HUDEP-2 (cell line): ENCODE results near the gene BTG2.
A peak's percentile ranks its signal among the peaks of the same experiment; 100 is the strongest.
"Not testable (repeated sequence)": the region's sequence is repeated elsewhere in the genome, so short reads cannot be mapped to it uniquely, and the experiment has no call there.

Experiments
- DNase-seq, 76 experiments: peaks; one replicate each; lab custom pipeline; 2025; ENCODE audit not compliant: unreplicated experiment in 76 of 76; lab: John Stamatoyannopoulos, UW

Gene BTG2

GRCh38 chr1:203304919-203305808 lies at the start of gene BTG2:
TSS of gene BTG2 (plus strand) at chr1:203305519. CDS start at chr1:203305607, 88 bp downstream.
- DNase-seq: peak in 73 of 76 experiments; percentile 11 to 93 (median 79)

GRCh38 chr1:203256636-203257035 lies 48.7 kb upstream of the BTG2 start:
- DNase-seq: not testable (repeated sequence)

GRCh38 chr1:203263496-203263895 lies 41.8 kb upstream of the BTG2 start:
- no peak for DNase-seq

GRCh38 chr1:203264052-203264501 lies 41.2 kb upstream of the BTG2 start:
- DNase-seq: no peak

- DNase-seq: no peak
These were observed 39.8 kb upstream of the BTG2 start for GRCh38 chr1:203265541-203265940.

GRCh38 chr1:203266140-203266539 lies 39.2 kb upstream of the BTG2 start:
- not testable (repeated sequence) for DNase-seq

- peak in 71 of 76 experiments; percentile 15 to 84 (median 65) for DNase-seq
These were observed 37.9 kb upstream of the BTG2 start for GRCh38 chr1:203267347-203267846.

GRCh38 chr1:203267912-203268311 lies 37.4 kb upstream of the BTG2 start:
- DNase-seq: no peak

- DNase-seq: peak in 48 of 76 experiments; percentile 7 to 73 (median 47)
These were observed 36.2 kb upstream of the BTG2 start for GRCh38 chr1:203268901-203269653.

GRCh38 chr1:203269654-203270020 lies 35.7 kb upstream of the BTG2 start:
- DNase-seq: no peak

- no peak for DNase-seq
These were observed 34.9 kb upstream of the BTG2 start for GRCh38 chr1:203270448-203270847.

GRCh38 chr1:203271018-203271743 lies 34.1 kb upstream of the BTG2 start:
- peak in 62 of 76 experiments; percentile 18 to 77 (median 51) for DNase-seq

GRCh38 chr1:203271962-203272632 lies 33.2 kb upstream of the BTG2 start:
- DNase-seq: no peak

- no peak for DNase-seq
These were observed 32.6 kb upstream of the BTG2 start for GRCh38 chr1:203272633-203273205.

GRCh38 chr1:203273206-203273868 lies 32.0 kb upstream of the BTG2 start:
- peak in 68 of 76 experiments; percentile 14 to 87 (median 65) for DNase-seq

GRCh38 chr1:203273869-203274602 lies 31.3 kb upstream of the BTG2 start:
- DNase-seq: no peak

GRCh38 chr1:203274603-203275381 lies 30.5 kb upstream of the BTG2 start:
- no peak for DNase-seq
